Dedifferentiated amniotic fluid mesenchymal stem cell (primary cell): ENCODE data around the gene STXBP4.
"Not testable (repeated sequence)": the region's sequence is repeated elsewhere in the genome, so short reads cannot be mapped to it uniquely, and the experiment has no call there.

Experiments used
- DNase-seq: peaks from one replicate; pipeline ENCODE4 v3.0.0-alpha.2; 2016; ENCODE audit errors: extremely low spot score

The STXBP4 gene

DNA sequence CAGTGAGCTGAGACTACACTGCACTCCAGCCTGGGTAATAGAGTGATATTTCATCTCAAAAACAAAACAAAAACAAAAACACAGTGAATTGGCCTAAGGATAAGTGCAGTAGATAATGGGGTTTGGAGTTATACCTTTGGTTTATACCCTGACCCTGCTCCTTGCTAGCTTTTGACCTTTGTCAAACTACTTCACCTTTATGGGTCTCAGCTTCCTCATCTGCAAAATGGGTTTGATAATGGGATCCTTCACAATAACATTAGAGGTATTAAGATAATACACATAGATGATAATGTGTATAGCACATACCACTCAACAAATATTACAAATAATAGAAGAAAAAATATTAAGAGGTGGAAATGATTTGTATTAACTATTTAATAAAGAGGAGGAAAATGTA lies 85.9 kb downstream of the STXBP4 start:
- no peak for DNase-seq

DNA sequence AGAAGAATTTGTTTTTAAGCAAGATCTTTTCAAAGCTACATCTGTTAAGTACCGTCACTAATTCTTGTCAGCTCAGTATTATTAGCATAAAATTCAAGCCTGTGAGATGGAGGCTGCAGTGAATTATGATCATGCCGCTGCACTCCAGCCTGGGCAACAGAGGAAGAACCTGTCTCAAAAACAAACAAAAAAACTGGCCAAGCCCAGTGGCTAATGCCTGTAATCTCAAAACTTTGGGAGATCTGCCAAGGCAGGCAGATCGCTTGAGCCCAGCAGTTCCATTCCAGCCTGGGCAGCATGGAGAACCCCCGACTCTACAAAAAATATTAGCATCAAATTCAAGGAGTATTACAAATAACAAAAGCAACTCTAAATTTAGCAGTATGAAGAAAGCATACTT lies 88.0 kb downstream of the STXBP4 start:
- DNase-seq = no peak

DNA sequence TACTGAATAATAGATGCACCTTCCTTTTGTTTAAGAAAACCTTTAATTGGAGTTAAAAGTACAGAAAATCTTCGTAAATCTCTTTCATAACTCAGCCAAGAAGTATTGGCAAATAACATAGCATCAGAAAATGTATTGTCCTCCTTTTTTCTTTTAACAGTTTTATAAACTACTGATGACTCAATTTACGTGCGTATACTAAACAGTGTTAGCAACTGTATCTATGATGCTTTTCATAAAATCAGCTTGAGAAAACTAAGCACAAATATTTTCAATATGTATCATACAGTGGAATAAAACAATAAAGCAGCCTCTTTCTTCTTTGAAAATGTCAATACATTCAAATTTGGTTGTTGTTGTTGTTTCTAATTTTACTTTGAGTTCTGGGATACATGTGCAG lies 88.6 kb downstream of the STXBP4 start:
- DNase-seq = no peak

DNA sequence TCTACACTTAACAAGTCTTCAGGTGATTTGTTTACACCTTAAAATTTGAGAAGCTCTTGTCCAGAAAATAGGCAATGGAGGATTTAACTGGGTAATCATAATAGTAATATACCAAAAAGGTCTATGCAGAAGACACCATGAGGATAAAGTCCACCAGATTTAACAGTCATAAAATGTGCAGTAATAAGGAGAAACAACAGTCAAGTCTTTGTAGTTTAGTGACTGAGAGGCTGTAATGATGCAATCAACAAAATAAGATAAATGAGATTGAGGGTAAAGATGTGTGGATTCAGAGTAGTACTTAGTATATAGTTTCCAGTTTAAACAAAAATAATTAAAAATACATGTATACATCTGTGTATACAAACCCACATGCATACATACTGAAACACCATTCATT lies 91.2 kb downstream of the STXBP4 start:
- DNase-seq = no peak

DNA sequence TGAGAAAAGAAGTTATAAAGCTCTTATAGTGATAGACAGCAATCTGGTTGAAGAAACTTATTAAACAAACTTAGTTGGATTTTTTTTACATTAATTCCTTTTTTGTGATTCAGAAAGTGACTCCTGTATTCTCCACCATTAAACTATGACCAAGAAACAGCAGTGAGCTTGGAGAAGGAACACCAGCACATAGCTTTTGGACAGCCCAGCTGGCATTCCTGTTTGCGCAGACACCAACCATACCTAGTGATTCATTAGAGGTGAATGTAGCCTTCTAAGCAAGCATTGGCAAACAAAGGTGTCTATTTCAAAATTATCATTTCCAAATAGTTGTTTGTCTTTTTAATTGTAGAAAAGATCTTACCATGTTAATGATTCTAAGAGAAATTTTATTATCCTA lies 94.4 kb downstream of the STXBP4 start:
- DNase-seq = no peak

DNA sequence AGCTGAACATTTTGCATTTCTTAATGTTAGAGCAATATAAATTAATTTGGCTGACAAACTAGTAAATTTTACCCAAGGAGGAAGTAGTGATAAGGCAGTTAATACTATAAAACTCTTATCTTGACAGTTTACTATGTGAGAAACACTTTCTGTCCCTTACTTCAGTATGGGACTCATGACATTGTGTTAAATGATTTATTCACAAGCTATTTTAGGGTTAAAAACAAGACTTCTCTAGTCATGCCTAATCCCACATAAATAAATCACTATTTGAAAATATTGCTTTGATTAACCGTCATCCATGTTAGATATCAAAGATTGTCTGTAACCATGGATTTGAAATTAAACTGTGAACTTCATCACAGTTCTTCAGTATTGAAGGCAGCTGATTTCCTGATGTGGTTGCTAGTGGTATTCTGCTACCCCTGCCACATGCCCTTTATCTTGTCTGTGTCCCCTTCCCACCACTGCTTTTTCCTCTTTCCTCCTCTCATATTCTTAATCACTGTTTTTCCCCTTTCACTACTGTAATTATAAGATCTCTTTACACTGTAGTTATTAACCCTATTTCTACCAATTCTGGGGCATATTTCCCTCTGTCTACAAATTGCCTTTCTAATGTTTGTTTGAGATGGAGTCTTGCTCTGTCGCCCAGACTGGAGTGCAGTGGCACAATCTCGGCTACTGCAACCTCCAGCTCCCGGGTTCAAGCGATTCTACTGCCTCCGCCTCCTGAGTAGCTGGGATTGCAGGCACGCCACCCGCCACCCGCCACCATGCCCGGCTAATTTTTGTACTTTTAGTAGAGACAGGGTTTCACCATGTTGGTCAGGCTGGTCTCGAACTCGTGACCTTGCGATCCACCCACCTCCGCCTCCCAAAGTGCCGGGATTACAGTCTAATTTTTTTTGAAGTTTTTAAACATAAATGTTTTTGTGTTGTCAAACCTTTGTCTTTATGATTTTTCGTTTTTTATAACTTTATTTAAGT lies 95.6 kb downstream of the STXBP4 start:
- DNase-seq = no peak

DNA sequence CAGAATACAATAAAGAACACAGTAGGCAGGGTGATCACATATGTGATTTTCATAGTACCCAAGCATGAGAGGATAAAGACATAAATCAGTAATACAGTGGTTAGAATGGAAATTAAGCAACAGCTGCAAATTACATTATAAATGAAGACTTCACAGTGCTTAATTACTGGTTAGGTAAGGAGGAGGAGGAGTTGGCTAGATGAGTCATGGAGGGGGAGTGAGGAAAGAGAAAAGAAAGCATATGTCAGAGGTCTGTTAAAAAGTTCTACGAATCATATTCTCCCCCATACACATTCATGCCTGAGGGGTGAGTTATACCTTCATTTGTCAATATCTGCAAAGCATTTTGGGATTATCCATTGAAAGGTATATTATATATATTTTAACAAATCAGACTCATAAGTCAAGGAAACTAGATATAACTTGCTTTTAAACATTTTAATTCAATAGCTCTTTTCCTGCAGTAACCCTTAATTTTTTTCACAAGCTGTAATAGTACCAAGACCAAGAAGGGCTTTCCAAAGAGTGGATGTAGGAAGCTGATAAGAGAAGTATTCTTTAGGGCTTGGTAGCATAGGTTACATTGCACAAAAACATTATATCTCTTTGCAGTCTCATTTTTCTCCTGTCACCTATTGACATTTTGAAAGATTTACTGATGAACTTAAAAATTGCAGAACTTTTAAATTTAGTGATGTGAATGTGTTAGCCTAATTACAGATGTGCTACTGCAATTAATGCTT lies 99.3 kb downstream of the STXBP4 start:
- no peak for DNase-seq

DNA sequence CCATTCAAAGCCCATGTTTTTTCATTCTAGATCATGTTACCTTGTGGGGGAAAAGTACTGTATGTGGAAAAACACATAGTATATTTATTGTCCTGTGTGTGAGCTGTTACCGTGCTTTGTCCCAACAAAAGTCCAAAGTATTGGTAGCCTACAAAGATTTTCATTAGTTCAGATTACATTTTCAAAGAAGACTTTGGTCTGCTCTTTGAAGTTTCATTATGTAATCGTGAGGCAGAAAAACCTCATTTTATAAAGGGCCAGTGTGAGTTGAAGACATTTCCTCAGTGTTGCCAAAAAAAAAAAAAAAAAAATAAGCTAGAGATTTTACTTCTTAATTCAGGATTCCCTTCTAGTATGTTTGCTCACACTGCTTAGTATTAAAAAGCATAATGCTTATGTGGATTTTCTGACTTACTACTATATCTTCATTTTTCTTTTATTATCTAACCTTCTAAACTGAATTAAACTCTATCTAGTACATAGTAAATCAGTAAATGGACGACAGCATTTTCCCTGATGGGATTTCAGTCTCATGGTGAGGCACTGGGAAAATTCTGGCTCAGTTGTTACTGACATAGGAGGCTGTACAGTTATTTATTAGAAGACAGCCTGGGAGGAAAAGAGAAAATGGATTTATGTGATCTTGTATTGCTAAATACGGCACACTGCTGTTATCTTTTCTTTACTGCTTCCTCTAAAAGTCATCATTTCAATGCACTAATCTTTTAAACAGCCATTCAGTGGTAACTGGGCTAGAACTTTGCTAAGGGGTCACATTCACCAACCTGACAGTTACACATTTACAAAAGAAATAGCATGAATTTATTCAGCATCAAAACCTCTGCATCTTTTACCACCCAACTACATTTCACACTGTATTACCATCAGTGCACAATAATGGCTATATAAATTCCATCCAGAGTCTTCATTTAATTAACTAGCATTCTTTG lies 100.6 kb downstream of the STXBP4 start:
- DNase-seq = no peak

DNA sequence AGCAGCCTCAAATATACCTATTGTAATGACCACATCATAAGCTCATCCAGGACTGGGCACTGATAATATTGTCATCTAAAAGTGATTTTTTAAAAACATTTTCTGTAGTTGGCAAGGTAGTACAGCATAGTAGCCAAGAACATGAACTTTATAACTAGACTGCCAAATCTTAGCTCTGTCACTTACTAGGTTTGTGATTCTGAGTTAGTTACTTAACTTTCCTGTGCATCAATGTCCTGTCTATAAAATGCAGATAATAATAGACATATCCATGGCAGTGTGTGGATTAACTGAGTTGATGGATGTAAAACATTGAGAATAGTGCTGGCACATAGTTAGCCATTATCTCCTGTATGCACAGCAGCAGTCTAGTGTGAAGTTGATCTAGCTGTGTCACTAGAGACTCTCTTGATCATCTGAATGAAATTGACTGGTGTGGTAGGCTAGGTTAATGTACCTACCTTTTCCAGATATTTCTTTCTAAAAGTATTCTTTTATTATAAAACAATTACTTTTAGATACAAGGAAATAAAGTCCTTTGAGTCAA lies 101.5 kb downstream of the STXBP4 start:
- no peak for DNase-seq

DNA sequence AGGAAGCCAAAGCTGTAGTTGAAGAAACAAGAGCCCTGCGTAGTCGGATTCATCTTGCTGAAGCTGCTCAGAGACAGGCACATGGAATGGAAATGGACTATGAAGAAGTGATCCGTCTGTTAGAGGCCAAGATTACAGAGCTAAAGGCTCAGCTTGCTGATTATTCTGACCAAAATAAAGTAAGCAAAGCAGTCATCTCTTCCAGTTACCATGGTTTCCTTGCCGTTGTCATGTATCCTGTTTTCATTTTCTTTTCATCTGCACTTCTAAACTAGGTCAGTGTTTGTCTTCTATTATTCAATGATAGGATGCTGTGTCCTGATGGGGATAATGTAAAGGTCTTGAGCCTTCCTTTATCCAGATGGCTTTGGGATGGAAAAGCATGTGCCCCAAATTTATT lies 104.3 kb downstream of the STXBP4 start:
- no peak for DNase-seq

DNA sequence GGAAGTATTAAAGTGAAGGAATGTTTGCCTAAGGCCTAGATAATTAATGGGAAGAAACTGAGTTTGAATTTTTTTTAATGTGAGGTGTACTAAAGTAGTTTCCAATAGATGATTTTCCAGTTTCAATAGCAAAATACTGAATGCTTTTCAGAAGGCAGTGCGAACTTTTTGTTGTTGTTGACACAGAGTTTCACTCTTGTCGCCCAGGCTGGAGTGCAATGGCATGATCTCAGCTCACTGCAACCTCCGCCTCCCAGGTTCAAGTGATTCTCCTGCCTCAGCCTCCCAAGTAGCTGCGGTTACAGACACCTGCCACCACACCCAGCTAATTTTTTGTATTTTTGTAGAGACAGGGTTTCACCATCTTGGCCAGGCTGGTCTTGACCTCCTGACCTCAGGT lies 104.9 kb downstream of the STXBP4 start:
- DNase-seq = not testable (repeated sequence)

DNA sequence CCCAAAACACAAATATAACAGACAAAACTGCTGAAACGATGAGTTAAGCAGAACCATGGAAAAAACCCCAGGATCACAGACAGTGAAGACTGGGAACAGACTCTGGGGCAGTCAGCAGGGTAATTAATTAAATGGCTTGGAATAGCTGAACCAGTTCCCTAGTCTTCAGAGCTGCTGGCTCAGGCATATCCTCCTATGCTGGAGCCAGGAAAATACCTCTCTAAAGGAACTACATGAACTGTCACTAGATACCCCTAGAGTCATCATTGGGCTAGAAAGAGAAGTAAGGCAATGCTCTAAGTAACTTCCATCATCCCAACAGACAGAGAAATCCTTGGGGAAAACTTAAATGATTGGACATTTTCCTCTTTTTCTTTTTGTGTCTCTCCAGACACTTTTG lies 113.0 kb downstream of the STXBP4 start:
- DNase-seq = no peak

DNA sequence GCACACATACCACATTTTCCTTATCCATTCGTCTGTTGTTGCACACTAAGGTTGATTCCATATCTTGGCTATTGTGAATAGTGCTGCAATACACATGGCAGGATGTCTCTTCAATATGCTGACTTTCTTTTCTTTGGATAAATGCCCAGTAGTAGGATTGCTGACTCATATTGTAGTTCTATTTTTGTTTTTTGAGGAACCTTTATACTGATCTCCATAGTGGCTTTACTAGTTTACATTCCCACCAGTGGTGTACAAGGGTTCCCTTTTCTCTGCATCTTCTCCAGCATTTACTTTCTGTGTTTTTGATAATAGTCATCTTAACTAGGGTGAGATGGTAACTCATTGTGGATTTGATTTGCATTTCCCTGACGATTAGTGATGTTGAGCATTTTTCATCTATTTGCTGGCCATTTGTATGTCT lies 118.1 kb downstream of the STXBP4 start:
- DNase-seq = peak; percentile 78

DNA sequence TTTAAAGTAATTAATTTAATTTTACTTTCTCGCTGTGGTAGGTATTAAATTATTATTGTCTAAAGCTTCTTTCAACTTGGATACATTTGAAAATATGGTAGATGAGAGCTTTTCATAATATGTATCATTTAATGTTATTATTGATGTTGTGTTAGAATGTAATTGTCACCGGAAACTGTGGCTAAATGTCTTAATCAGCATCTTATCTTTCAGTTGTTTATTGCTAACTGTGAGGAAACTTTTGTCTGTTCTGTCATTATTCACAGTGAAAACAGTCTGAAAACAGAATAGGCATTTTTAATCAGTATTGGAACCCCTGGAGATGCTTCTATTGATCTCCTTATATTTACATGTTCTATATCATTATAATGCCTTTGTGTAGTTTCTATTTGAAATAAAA lies 120.7 kb downstream of the STXBP4 start:
- no peak for DNase-seq

DNA sequence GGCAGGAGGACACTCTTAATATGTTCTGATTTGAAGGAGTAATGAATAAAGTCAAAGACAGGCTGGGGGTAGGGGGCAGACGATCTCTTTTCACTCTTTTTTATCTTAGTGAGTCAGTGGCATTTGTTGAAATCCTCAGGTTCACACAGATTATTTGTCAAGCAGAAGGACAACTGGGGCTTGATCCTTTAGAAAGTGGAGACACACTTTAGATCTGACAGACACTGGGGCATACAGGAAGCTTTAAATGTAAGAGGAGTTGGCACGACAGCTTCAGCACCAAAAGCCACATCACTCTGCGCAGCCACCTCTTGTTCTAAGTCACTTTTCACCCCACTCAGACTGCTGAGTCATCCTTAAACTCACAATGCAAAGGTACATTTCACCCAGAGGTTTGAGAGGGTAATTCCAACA lies 121.5 kb downstream of the STXBP4 start:
- DNase-seq = no peak

DNA sequence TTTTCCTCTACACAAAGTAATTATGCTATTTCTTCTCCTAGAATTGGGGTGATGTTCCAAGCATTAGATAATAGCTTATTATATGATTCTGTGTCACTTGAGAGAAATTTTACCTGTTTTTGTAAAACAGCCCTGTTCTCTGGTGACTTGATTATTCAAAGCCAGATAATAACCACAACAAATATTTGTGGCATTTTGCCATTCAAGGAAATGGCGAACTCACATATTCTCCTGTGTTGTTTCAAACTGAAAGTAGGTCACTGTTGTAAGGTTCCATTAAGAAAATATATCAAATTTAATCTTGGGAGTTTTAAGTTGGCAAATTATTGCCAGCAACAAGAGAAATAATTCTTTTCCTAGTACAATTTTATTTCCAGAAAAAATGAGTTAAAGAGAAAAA lies 124.8 kb downstream of the STXBP4 start:
- DNase-seq = no peak

DNA sequence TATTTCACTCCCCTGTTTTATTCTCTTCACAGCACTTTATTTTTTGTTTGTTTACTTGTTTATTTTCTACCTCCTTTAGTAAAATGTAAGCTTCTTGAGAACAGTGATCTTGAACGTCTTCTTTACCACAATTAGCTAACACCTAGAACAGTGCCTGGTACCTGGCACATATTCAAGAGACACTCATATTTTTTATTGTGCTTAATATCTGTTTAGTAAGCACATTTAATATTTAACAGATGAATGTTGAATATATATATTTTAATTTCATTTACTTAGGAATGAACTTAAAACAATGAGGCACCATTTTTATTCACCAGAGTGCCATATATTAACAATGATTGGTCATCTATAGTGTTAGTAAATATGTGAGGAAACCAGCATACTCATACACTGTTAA lies 130.2 kb downstream of the STXBP4 start:
- DNase-seq = no peak

DNA sequence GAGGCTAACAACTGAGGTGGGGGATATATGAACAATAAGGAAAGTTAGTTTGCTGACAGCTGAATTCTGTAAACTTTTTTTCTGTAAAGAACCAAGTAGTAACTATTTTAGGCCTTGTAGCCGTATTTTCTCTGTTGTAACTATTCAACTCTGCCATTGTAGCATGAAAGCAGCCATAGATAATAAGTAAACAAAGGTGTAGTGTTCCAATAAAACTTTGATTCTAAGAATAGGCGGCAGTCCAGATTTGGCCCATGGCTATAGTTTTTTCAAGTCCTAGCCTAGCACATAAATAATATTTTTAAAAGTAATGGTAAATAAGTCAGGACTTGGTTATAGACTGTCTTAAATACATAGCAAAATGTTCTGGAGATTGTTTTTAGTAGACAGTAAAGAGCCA lies 142.0 kb downstream of the STXBP4 start:
- no peak for DNase-seq

DNA sequence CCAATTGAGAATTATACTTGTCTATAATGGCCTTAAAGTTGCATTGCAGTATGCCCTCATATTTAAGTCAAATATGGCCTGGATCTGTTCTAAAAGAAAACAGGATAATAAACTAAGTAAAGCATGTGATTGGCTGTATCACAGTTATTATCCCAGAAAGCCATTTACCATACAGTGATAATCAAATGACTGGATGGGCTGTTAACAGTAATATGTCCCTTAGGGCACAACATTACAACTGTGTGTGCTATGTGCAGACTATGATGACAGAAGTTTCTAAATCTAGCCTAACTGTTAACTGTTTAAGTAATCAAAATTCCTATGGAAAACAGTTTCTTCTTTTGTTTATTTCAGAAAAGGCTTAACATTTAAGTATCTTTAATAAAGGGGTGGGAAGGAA lies 145.7 kb downstream of the STXBP4 start:
- DNase-seq = no peak

DNA sequence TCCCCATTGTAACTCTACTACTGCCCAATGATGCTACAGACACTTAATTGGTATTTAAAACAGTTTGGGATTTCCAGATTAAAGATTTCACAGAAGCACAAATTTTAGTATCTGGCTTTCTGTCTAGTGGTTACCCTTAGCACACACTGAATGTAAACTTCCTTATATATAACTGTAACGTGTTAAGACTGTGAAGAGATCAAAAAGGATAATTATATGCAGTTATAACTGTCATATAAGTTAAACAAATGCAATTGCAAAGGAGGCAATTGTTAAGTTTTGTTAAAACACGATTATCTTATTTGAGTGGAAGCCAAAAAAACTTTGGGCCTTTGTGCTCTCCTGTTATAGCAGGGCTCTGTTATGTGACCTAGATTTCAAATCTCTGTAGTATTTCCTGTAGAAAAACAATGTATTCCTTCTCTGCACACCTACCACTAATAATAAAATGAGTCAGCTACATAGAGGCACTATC lies 147.9 kb downstream of the STXBP4 start:
- DNase-seq = no peak

DNA sequence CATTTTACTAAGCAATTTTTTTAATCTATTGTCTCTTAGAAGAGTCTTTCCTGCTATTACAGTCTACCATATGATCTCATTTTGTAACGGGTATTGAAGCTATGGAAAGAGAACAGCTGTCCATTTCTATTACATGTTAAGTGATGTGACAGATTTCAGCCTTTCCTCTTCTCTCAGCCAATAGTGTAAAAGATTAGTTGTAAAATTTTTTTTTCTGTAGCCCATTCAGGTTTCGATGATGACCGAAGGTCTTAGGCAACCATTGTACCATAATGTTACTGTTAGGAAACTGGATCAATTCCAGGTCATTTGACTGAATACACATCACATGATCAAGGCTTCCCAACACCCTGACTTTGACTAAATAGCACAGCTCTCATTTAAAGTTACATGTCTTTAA lies 148.6 kb downstream of the STXBP4 start:
- no peak for DNase-seq
